Small intestine (tissue), 7 donors: ENCODE data around the gene L3HYPDH. TPM values are rescaled to one million over a fixed set of nuclear protein-coding genes. Genes with fewer than 3 reads are reported as not detected.

Source experiments
- DNase-seq, 2 donors: peaks; one replicate each; pipeline versions ENCODE4 v3.0.0 to v3.0.0-alpha.2; 2013
- FAIRE-seq: peaks from 2 replicates; lab custom pipeline; 2012; peaks lifted over from hg19 to GRCh38; lab: Jason Lieb, UNC
- H3K27ac ChIP-seq, 3 donors: one replicate each; pipeline ENCODE4 v1.5.1; 2013; ENCODE audit warnings: low read length in 2 of 3, mild to moderate bottlenecking in 2 of 3, control low read depth in 1 of 3, inconsistent platforms in 1 of 3, low read depth in 1 of 3, moderate library complexity in 1 of 3
- H3K27me3 ChIP-seq, 3 donors: one replicate each; pipeline ENCODE4 v1.6.1; 2013; ENCODE audit warnings: low read length in 3 of 3, inconsistent platforms in 1 of 3; ENCODE audit not compliant: control insufficient read depth in 3 of 3, insufficient read depth in 3 of 3
- H3K36me3 ChIP-seq, 3 donors: one replicate each; pipeline ENCODE4 v1.6.1; 2013; ENCODE audit warnings: low read length in 3 of 3, inconsistent platforms in 1 of 3, low read depth in 1 of 3, mild to moderate bottlenecking in 1 of 3, moderate library complexity in 1 of 3; ENCODE audit not compliant: control insufficient read depth in 3 of 3, insufficient read depth in 2 of 3
- H3K4me1 ChIP-seq, 3 donors: one replicate each; pipeline ENCODE4 v1.6.1; 2013; ENCODE audit warnings: low read length in 2 of 3, inconsistent platforms in 1 of 3, low read depth in 1 of 3, mild to moderate bottlenecking in 1 of 3, moderate library complexity in 1 of 3; ENCODE audit not compliant: control insufficient read depth in 3 of 3, insufficient read depth in 2 of 3
- H3K4me3 ChIP-seq, 3 donors: one replicate each; pipeline ENCODE4 v1.5.1; 2013; ENCODE audit warnings: low read length in 3 of 3, control low read depth in 1 of 3, inconsistent platforms in 1 of 3, low read depth in 1 of 3, mild to moderate bottlenecking in 1 of 3, moderate library complexity in 1 of 3
- H3K9me3 ChIP-seq, 2 donors: one replicate each; pipeline ENCODE4 v1.6.1; 2013; ENCODE audit warnings: low read depth in 1 of 2, low read length in 1 of 2; ENCODE audit not compliant: control insufficient read depth in 2 of 2, insufficient read depth in 1 of 2
- WGBS, 3 donors: extraction: QIAGEN DNeasy Blood & Tissue Kit; methylation state at CpG; one replicate each; pipeline ENCODE4 v1.1.7; 2013; 5-methylcytosine and 5-hydroxymethylcytosine counted together
- polyA plus RNA-seq, 4 donors: library from polyadenylated mRNA; stranded (reverse) in 3 of 4; unstranded in 1 of 4; fragments of 200-250 nt in 3 of 4; fragments of 120-200 nt in 1 of 4; gene quantifications; one replicate each; pipeline versions ENCODE4 v1.2.1 to v1.2.3, GENCODE V29; 2013
- donor health status: healthy with polysubstance abuse.
- donor health status: control.
- donor health status: control.
- donor health status: Bipolar disorder and iron deficiency.
- donor health status: healthy.

Gene L3HYPDH
- polyA plus RNA-seq, 4 donors, result 7.5 to 40.8 (median 15.4) TPM

DNA sequence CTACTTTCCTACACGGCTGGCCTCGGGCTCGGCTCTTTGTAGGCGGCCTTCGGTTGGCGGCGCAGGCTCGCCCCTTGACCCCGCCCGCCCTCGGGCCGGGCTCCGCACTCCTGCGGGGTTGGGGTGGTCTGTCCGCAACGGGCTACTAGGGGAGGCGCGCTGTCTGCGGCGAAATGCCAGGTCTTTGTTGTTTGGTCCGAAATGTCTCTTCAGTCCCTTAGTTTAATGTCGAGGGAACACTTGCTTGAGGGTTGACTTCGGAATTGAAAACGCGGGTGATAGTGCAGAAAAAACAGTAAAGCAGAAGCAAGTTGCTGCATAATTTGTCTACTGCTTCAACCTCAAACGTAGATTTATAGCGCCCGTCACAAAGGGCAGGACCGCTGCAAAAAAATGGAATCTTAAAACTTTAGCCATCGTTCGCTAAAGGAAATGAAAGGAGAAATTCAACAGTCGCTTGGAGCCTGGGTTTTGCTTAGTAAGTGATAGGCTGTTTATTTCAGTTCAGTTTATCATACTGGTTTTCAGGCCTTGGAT is 499 bp upstream of the L3HYPDH start:
- peak overlapping the region; percentile 64 to 81 (median 81) for H3K4me3 ChIP-seq
- DNase-seq (peak in 1 of 2 donors; percentile 35), FAIRE-seq (no peak)
- H3K27ac ChIP-seq, result peak overlapping the region; percentile 58 to 93 (median 91)
- H3K4me1 ChIP-seq, result peaks cover 9 to 37% (median 23%) of the 10 kb centered on the region in 3 donors
- no peaks in the 10 kb centered on the region for H3K9me3 ChIP-seq
- no peaks in the 10 kb centered on the region for H3K27me3 ChIP-seq
- WGBS, 3 donors, result 0% methylated on average over 26 to 32 of the region's 32 CpGs
- peaks cover 0 to 6% (median 2%) of the 10 kb centered on the region in 3 donors for H3K36me3 ChIP-seq

DNA sequence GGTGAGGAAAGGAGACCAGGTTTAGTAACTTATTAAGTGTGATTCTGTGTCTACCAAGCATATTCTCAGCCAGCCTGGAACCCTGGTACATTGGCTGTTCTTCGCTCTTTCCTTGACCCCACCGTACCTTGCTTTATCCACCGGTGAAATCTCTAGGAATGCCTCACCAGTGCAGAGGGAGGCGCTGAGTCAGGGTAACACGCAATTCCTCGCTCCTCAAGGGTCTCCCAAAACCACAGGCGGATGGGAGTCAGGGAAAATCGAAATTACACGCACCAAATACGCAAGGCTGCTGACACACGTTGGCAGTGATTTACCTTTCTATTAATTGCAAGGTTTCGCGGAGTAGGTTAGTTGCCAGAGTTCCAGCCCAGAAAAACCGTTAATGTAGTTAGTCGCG is 845 bp downstream of the L3HYPDH start:
- Histone ChIP-seq H3K4me1 (peaks cover 6 to 31% (median 26%) of the 10 kb centered on the region in 3 donors), H3K9me3 (no peaks in the 10 kb centered on the region), H3K36me3 (peaks cover 0 to 6% (median 2%) of the 10 kb centered on the region in 3 donors), H3K4me3 (peak overlapping the region; percentile 64 to 81 (median 81)), H3K27me3 (no peaks in the 10 kb centered on the region), H3K27ac (peak overlapping the region; percentile 61 to 93 (median 91))
- WGBS, 3 donors, result 2 to 5% (median 4%) methylated on average over 16 of the region's 16 CpGs
- FAIRE-seq (no peak), DNase-seq (peak in 1 of 2 donors; percentile 25)

DNA sequence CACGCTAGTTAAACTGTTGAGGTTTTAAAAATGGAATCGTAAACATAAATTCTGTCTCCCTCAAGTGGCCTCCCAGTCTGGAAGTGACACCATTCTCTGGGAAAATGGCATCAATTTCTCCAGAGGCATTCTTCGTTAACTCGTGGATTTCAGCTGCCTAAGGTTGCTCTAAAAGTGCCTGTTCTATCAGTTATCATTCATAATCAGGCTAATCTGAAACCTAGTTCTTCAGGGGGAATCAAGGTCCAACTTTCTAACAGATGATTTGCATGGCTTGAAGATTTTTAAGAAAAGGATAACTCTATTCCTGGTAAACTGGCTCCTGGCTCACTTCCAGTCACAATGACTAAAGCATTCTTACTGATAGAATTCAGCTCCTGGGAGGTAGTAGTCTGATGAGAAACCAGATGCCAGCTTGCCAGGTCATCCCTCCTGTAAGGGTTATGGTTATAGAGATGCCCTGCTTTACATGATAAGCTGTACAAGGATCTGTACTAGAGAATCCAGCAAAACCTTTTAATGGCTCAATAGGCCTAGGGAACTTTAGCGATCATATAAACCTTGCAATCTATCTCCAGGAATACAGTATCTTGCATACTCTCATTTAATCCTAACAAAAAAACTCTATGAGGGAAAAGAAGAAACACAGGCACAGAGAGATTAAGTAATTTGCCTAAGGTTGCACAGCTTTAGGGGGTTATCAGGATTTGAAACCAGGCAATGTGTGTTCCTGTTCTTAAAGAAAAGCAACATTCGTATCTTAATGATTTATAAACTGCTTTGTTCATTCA is 1.5 kb downstream of the L3HYPDH start:
- Histone ChIP-seq H3K36me3 (peaks cover 0 to 9% (median 2%) of the 10 kb centered on the region in 3 donors), H3K4me3 (peak overlapping the region; percentile 64 to 81 (median 81)), H3K4me1 (peaks cover 6 to 31% (median 26%) of the 10 kb centered on the region in 3 donors), H3K9me3 (no peaks in the 10 kb centered on the region), H3K27me3 (no peaks in the 10 kb centered on the region), H3K27ac (peak overlapping the region in 2 of 3 donors; percentile 28 to 93)
- DNase-seq (peak; percentile 35), FAIRE-seq (no peak)
- 28 to 43% (median 42%) methylated on average over 6 of the region's 6 CpGs for WGBS, 3 donors

DNA sequence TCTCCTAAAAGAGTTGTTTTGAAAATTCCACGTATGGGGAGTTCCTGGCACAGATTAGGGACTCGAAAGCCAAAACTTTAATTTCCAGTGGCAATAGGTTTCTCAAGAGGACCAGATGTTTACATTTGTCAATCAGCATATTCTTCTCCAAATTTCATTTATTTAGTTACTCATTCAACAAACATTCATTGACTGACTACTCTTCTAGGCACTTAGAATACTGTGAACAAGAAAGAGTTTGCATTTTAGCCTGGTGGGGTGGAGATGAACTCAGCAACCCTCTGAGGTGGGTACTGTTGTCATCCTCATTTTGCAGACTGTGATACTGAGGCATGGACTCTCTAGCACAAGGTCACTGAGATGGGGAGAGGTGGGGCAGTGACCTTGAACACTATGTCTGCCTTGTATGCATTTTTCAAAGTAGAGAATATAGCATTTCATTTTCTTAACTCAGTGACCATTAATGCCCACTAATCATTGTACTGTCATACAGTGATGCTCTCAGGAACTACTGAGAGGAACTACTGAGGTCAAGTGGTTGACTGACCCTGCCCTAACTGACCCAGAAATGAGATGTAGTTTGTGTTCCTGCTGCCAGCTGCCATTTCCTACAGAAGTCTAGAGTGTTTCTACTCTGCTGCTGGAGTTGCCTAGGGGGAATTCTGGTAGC is 2.2 kb downstream of the L3HYPDH start:
- FAIRE-seq (no peak), DNase-seq (no peak)
- Histone ChIP-seq H3K27ac (peak overlapping the region in 2 of 3 donors; percentile 3 to 28), H3K4me1 (peaks cover 6 to 31% (median 26%) of the 10 kb centered on the region in 3 donors), H3K9me3 (no peaks in the 10 kb centered on the region), H3K36me3 (peaks cover 0 to 9% (median 2%) of the 10 kb centered on the region in 3 donors), H3K27me3 (no peaks in the 10 kb centered on the region), H3K4me3 (no peak overlapping the region)
- 61 to 80% (median 70%) methylated on average over 2 of the region's 2 CpGs for WGBS, 3 donors

DNA sequence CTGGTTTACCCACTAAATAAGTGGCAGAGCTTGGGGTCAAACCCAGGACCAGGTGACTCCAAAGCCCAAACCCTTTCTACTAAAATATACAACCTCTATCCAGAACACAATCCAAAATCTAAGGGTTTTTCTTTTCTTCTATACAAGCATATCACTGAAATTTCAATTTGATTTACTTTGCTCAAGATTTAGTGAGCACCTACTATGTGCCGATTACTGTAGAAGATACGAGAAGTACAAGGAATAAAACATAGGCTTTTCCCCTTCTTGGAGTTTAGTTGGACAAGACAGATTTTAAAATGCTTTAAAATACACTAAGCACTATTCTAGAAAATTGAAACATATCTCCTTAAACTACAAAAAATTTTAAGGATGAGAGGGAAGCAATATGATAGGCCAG is 2.8 kb downstream of the L3HYPDH start:
- H3K4me1 ChIP-seq, result peaks cover 6 to 31% (median 26%) of the 10 kb centered on the region in 3 donors
- H3K36me3 ChIP-seq, result peaks cover 0 to 7% (median 2%) of the 10 kb centered on the region in 3 donors
- 96 to 98% (median 96%) methylated on average over 2 of the region's 2 CpGs for whole genome bisulfite sequencing, 3 donors
- H3K27me3 ChIP-seq, result no peaks in the 10 kb centered on the region
- no peak overlapping the region for H3K4me3 ChIP-seq
- no peak overlapping the region for H3K27ac ChIP-seq
- DNase-seq (no peak), FAIRE-seq (no peak)
- H3K9me3 ChIP-seq, result no peaks in the 10 kb centered on the region

DNA sequence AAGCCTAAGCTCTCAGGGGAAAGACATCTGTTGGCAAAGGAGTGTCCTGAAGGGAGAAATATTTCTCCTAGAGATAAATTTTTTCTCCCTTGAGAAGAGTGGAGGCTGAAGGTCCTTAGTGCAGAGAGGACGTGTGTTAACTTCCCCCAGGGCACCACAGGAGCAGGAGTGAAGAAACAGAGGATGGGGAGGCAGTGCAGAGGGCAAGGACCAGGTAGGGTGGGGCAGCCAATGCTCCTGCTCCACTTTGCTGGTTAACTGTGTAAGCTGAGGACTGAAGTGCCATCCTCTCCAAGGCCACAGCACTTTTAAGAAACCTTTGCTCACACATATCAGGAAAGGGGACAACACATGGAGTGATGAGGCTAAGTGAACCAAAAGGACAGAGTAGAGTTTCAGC is 4.0 kb downstream of the L3HYPDH start:
- H3K27ac ChIP-seq, result no peak overlapping the region
- DNase-seq, result peak; percentile 40 to 50
- 12 to 39% (median 24%) methylated on average over 1 of the region's 1 CpG for WGBS, 3 donors

DNA sequence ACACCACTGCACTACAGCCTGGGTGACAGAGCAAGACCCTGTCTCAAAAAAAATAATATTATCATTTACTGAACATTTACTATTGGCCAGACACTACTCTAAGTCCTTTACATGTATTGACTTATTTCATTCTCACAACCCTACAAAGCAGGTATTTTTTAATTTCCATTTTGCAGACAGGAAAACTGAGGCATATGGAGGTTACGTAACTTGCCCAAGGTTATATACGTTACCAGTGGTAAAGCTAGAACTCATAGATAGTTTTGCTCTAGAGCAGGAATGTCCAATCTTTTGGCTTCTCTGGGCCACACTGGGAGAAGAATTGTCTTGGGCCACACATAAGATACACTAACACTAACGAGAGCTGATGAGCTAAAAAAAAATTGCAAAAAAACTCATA is 5.7 kb downstream of the L3HYPDH start:
- H3K9me3 ChIP-seq, result no peaks in the 10 kb centered on the region
- 92 to 99% (median 97%) methylated on average over 3 of the region's 3 CpGs for WGBS, 3 donors
- DNase-seq (no peak), FAIRE-seq (no peak)
- no peak overlapping the region for H3K27ac ChIP-seq
- H3K36me3 ChIP-seq, result peaks cover 2 to 15% (median 14%) of the 10 kb centered on the region in 3 donors
- H3K4me1 ChIP-seq, result peaks cover 6 to 23% (median 17%) of the 10 kb centered on the region in 3 donors
- H3K27me3 ChIP-seq, result no peaks in the 10 kb centered on the region
- no peak overlapping the region for H3K4me3 ChIP-seq

More for the DNA sequence above, 4.0 kb downstream of the L3HYPDH start:
- Histone ChIP-seq H3K4me3 (no peak overlapping the region), H3K9me3 (no peaks in the 10 kb centered on the region), H3K36me3 (peaks cover 2 to 9% (median 8%) of the 10 kb centered on the region in 3 donors), H3K4me1 (peaks cover 6 to 23% (median 17%) of the 10 kb centered on the region in 3 donors), H3K27me3 (no peaks in the 10 kb centered on the region)
- no peak for FAIRE-seq

DNA sequence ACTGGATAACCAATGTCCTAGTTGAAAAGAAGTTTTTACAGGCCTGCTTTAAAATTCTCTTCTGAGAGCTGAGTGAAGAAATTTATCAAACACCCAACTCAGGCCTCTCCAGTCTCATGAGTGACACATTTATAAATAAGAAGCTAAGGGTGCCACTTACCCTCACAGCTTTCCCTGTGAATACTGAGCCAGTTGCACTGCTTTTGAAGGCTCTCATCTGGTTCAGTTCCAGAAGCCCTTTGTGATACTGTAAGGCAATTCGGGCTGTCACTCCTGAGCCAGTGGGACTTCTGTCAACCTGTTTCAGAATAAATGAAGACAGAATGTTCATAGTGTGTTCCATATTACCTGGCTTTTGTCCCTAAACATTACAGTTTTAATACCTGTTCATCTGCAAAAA is 8.5 kb downstream of the L3HYPDH start:
- Histone ChIP-seq H3K4me3 (no peak overlapping the region), H3K4me1 (peaks cover 0 to 6% (median 5%) of the 10 kb centered on the region in 3 donors), H3K9me3 (no peaks in the 10 kb centered on the region), H3K27ac (no peak overlapping the region), H3K36me3 (peaks cover 6 to 15% (median 14%) of the 10 kb centered on the region in 3 donors), H3K27me3 (no peaks in the 10 kb centered on the region)
- DNase-seq (no peak), FAIRE-seq (no peak)
- WGBS, 3 donors, result 91 to 100% (median 97%) methylated on average over 1 of the region's 1 CpG
